IPS-18c (cell line): ENCODE measurements around the gene SLC39A8.
A peak's percentile ranks its signal among the peaks of the same experiment; 100 is the strongest.
"Not testable (repeated sequence)": the region's sequence is repeated elsewhere in the genome, so short reads cannot be mapped to it uniquely, and the experiment has no call there.

ENCODE experiments used
- H3K4me3 ChIP-seq: 2 replicates; pipeline ENCODE4 v1.7.0; 2013; ENCODE audit warnings: low read depth, mild to moderate bottlenecking, low read length, moderate library complexity; ENCODE audit not compliant: insufficient read depth
- H3K9me3 ChIP-seq: one replicate; pipeline ENCODE4 v1.6.1; 2013; ENCODE audit warnings: mild to moderate bottlenecking, low read length, moderate library complexity; ENCODE audit not compliant: control insufficient read depth, insufficient read depth

Gene SLC39A8

GRCh38 chr4:102344954-102345794 is at the start of gene SLC39A8:
Gene SLC39A8, minus strand, starts transcription at chr4:102345482. Its CDS starts 820 bp downstream, at chr4:102344662.
- peak within 1 kb of the TSS; percentile 64 for H3K4me3 ChIP-seq
- H3K9me3 ChIP-seq = no peaks in the 10 kb centered on the region

- Histone ChIP-seq H3K9me3 (peaks cover 4% of the 10 kb centered on the region), H3K4me3 (no peak overlapping the region)
Observed at GRCh38 chr4:102392033-102392744, 46.9 kb upstream of the SLC39A8 start.

GRCh38 chr4:102390438-102390837 is 45.2 kb upstream of the SLC39A8 start:
- H3K4me3 ChIP-seq = no peak overlapping the region
- H3K9me3 ChIP-seq = peaks cover 4% of the 10 kb centered on the region

- H3K9me3 ChIP-seq = no peaks in the 10 kb centered on the region
- no peak overlapping the region for H3K4me3 ChIP-seq
Observed at GRCh38 chr4:102388611-102389010, 43.3 kb upstream of the SLC39A8 start.

- peaks cover 2% of the 10 kb centered on the region for H3K9me3 ChIP-seq
- no peak overlapping the region for H3K4me3 ChIP-seq
Observed at GRCh38 chr4:102387552-102388150, 42.4 kb upstream of the SLC39A8 start.

- peaks cover 2% of the 10 kb centered on the region for H3K9me3 ChIP-seq
- no peak overlapping the region for H3K4me3 ChIP-seq
Observed at GRCh38 chr4:102386966-102387365, 41.7 kb upstream of the SLC39A8 start.

- not testable (repeated sequence) for H3K9me3 ChIP-seq, H3K4me3 ChIP-seq
Observed at GRCh38 chr4:102380253-102380652, 35.0 kb upstream of the SLC39A8 start.

GRCh38 chr4:102362922-102363432 is 17.7 kb upstream of the SLC39A8 start:
- Histone ChIP-seq H3K9me3 (no peaks in the 10 kb centered on the region), H3K4me3 (no peak overlapping the region)

- H3K4me3 ChIP-seq = no peak overlapping the region
- H3K9me3 ChIP-seq = no peaks in the 10 kb centered on the region
Observed at GRCh38 chr4:102358128-102358527, 12.8 kb upstream of the SLC39A8 start.

- not testable (repeated sequence) for H3K4me3 ChIP-seq, H3K9me3 ChIP-seq
Observed at GRCh38 chr4:102357637-102358036, 12.4 kb upstream of the SLC39A8 start.

GRCh38 chr4:102356562-102357202 is 11.4 kb upstream of the SLC39A8 start:
- Histone ChIP-seq H3K4me3 (no peak overlapping the region), H3K9me3 (no peaks in the 10 kb centered on the region)

GRCh38 chr4:102355748-102356147 is 10.5 kb upstream of the SLC39A8 start:
- H3K9me3 ChIP-seq = no peaks in the 10 kb centered on the region
- no peak overlapping the region for H3K4me3 ChIP-seq

GRCh38 chr4:102354671-102355454 is 9.6 kb upstream of the SLC39A8 start:
- H3K4me3 ChIP-seq = no peak overlapping the region
- no peaks in the 10 kb centered on the region for H3K9me3 ChIP-seq

- Histone ChIP-seq H3K4me3 (no peak overlapping the region), H3K9me3 (no peaks in the 10 kb centered on the region)
Observed at GRCh38 chr4:102352781-102353180, 7.5 kb upstream of the SLC39A8 start.

- no peak overlapping the region for H3K4me3 ChIP-seq
- H3K9me3 ChIP-seq = no peaks in the 10 kb centered on the region
Observed at GRCh38 chr4:102350634-102351033, 5.4 kb upstream of the SLC39A8 start.

GRCh38 chr4:102348701-102349100 is 3.4 kb upstream of the SLC39A8 start:
- H3K9me3 ChIP-seq = no peaks in the 10 kb centered on the region

GRCh38 chr4:102345795-102346100 is 466 bp upstream of the SLC39A8 start:
- Histone ChIP-seq H3K4me3 (peak overlapping the region; percentile 64; the same call in 1 of the 2 replicates), H3K9me3 (no peaks in the 10 kb centered on the region)

More at GRCh38 chr4:102348701-102349100, 3.4 kb upstream of the SLC39A8 start:
- no peak overlapping the region for H3K4me3 ChIP-seq
